GM23338 (cell line): Measurements from ENCODE around the gene CHMP4B. TPM values are rescaled to one million over a fixed set of nuclear protein-coding genes. Genes with fewer than 3 reads are reported as not detected.

Experiments
- ATAC-seq: fragments of 200-7000 bp; cut with Tn5 transposase; 3 replicates; pipeline ENCODE4 v1.9.1; 2020
- DNase-seq: peaks from one replicate; pipeline ENCODE4 v3.0.0-alpha.2; 2015; ENCODE audit warnings: low spot score
- H2AFZ ChIP-seq: fragments of 200-600 bp; sonication (generic); 2 replicates; pipeline ENCODE4 v1.8.0; 2016; ENCODE audit warnings: antibody characterized with exemption, mild to moderate bottlenecking, moderate library complexity
- H3F3A ChIP-seq: fragments of 200-600 bp; sonication (generic); replicated peaks from 2 replicates; pipeline ENCODE4 v1.8.0; 2017; ENCODE audit warnings: antibody characterized with exemption, mixed run types, low read depth
- H3K27ac ChIP-seq: fragments of 200-600 bp; sonication (generic); 2 replicates; pipeline ENCODE4 v1.6.1; 2016; ENCODE audit warnings: low read depth
- H3K27me3 ChIP-seq: fragments of 200-600 bp; sonication (generic); 2 replicates; pipeline ENCODE4 v1.8.0; 2016; ENCODE audit warnings: mild to moderate bottlenecking, mixed run types, moderate library complexity; ENCODE audit not compliant: insufficient read depth
- H3K36me3 ChIP-seq: fragments of 200-600 bp; sonication (generic); 2 replicates; pipeline ENCODE4 v1.8.0; 2016; ENCODE audit warnings: mild to moderate bottlenecking; ENCODE audit not compliant: insufficient read depth
- H3K4me1 ChIP-seq: fragments of 200-600 bp; sonication (generic); 2 replicates; pipeline ENCODE4 v1.8.0; 2016; ENCODE audit warnings: mild to moderate bottlenecking, moderate library complexity; ENCODE audit not compliant: insufficient read depth
- H3K4me2 ChIP-seq: fragments of 200-600 bp; sonication (generic); 2 replicates; pipeline ENCODE4 v1.7.1; 2017; ENCODE audit warnings: mixed run types
- H3K4me3 ChIP-seq: fragments of 200-600 bp; sonication (generic); 2 replicates; pipeline ENCODE4 v1.6.1; 2016; ENCODE audit warnings: mixed run types
- H3K79me2 ChIP-seq: fragments of 200-600 bp; sonication (generic); replicated peaks from 2 replicates; pipeline ENCODE4 v1.8.0; 2017; ENCODE audit warnings: mild to moderate bottlenecking; ENCODE audit not compliant: insufficient read depth
- H3K9me2 ChIP-seq: fragments of 200-600 bp; sonication (generic); 2 replicates; pipeline ENCODE4 v1.8.0; 2017; ENCODE audit not compliant: insufficient read depth
- H4K20me1 ChIP-seq: fragments of 200-600 bp; sonication (generic); replicated peaks from 2 replicates; pipeline ENCODE4 v1.8.0; 2017; ENCODE audit warnings: mild to moderate bottlenecking; ENCODE audit not compliant: insufficient read depth
- H3K27ac Mint-ChIP-seq: 2 replicates; pipeline ENCODE4 v1.8.0; 2020; ENCODE audit warnings: inconsistent platforms, mild to moderate bottlenecking, moderate library complexity, mixed read lengths
- H3K27me3 Mint-ChIP-seq: 3 replicates; pipeline ENCODE4 v1.8.0; 2022; ENCODE audit warnings: low read depth, mild to moderate bottlenecking, moderate library complexity, mixed read lengths, inconsistent platforms; ENCODE audit not compliant: insufficient read depth, poor library complexity
- H3K36me3 Mint-ChIP-seq: 3 replicates; pipeline ENCODE4 v1.8.0; 2021; ENCODE audit warnings: low read depth, mild to moderate bottlenecking, inconsistent platforms, moderate library complexity, mixed read lengths
- H3K4me1 Mint-ChIP-seq: 3 replicates; pipeline ENCODE4 v1.8.0; 2020; ENCODE audit warnings: mild to moderate bottlenecking, inconsistent platforms, mixed read lengths
- H3K4me3 Mint-ChIP-seq: 3 replicates; pipeline ENCODE4 v1.8.0; 2021; ENCODE audit warnings: moderate library complexity, mild to moderate bottlenecking, inconsistent platforms, mixed read lengths
- H3K9me3 Mint-ChIP-seq: 3 replicates; pipeline ENCODE4 v1.8.0; 2020; ENCODE audit warnings: moderate library complexity, mild to moderate bottlenecking, inconsistent platforms, mixed read lengths
- CREB1 ChIP-seq: fragments of 250-450 bp; sonication (Bioruptor Pico); IDR thresholded peaks from 2 replicates; pipeline ENCODE4 v1.5.0; 2020; ENCODE audit warnings: low read depth, mild to moderate bottlenecking, moderate library complexity
- CTCF ChIP-seq, 2 experiments: fragments of 200-600 bp in 1 of 2; sonication (generic) in 1 of 2; conservative IDR thresholded peaks; 2 replicates each; pipeline versions ENCODE4 v1.5.1 to v1.6.1; 2016 to 2017; ENCODE audit warnings: antibody characterized with exemption in 2 of 2, low read depth in 2 of 2, mild to moderate bottlenecking in 2 of 2, moderate library complexity in 1 of 2
- ETS1 ChIP-seq: IDR thresholded peaks from 2 replicates; pipeline ENCODE4 v1.6.1; 2016; ENCODE audit warnings: antibody characterized with exemption
- EZH2 ChIP-seq: fragments of 200-600 bp; sonication (generic); IDR thresholded peaks from one replicate; pipeline ENCODE4 v1.8.0; 2017; ENCODE audit warnings: antibody characterized with exemption, mild to moderate bottlenecking, low read depth; ENCODE audit not compliant: unreplicated experiment
- EZH2phosphoT487 ChIP-seq: fragments of 200-600 bp; sonication (generic); IDR thresholded peaks from one replicate; pipeline ENCODE4 v1.8.1; 2018; ENCODE audit warnings: antibody characterized with exemption; ENCODE audit not compliant: unreplicated experiment
- JUNB ChIP-seq: IDR thresholded peaks from one replicate; pipeline ENCODE4 v1.6.1; 2016; ENCODE audit warnings: antibody characterized with exemption; ENCODE audit not compliant: unreplicated experiment
- NANOG ChIP-seq: IDR thresholded peaks from 2 replicates; pipeline ENCODE4 v1.6.1; 2016; ENCODE audit warnings: antibody characterized with exemption, borderline replicate concordance
- POLR2AphosphoS5 ChIP-seq: IDR thresholded peaks from 2 replicates; pipeline ENCODE4 v1.6.1; 2016; ENCODE audit warnings: antibody characterized with exemption, low read depth
- REST ChIP-seq: IDR thresholded peaks from one replicate; pipeline ENCODE4 v1.6.1; 2018; ENCODE audit warnings: antibody characterized with exemption; ENCODE audit not compliant: unreplicated experiment
- STAT1 ChIP-seq: IDR thresholded peaks from one replicate; pipeline ENCODE4 v1.6.1; 2016; ENCODE audit warnings: antibody characterized with exemption; ENCODE audit not compliant: unreplicated experiment
- ZNF114 ChIP-seq: fragments of 250-450 bp; sonication (Bioruptor Pico); IDR thresholded peaks from 2 replicates; pipeline ENCODE4 v1.5.0; 2020; ENCODE audit warnings: mild to moderate bottlenecking, moderate library complexity
- ZNF331 ChIP-seq: fragments of 250-450 bp; sonication (Bioruptor Pico); IDR thresholded peaks from 2 replicates; pipeline ENCODE4 v1.5.0; 2020; ENCODE audit warnings: low read depth, mild to moderate bottlenecking, moderate library complexity
- ZNF462 ChIP-seq: fragments of 250-450 bp; sonication (Bioruptor Pico); IDR thresholded peaks from 2 replicates; pipeline ENCODE4 v1.5.0; 2020; ENCODE audit warnings: mild to moderate bottlenecking, moderate library complexity
- polyA plus RNA-seq: library from polyadenylated mRNA; unstranded; fragments of >200 nt; fragmentation: Nextera tagmentation; extraction: Ambion mirVana; gene quantifications from 2 replicates; pipeline ENCODE4 v1.2.1, GENCODE V29; 2016
- total RNA-seq: library from RNA; depleted of rRNA; stranded (reverse); fragments of >200 nt; shearing (Covaris generic); gene quantifications from 2 replicates; pipeline ENCODE4 v1.2.3, GENCODE V29; 2014

Gene CHMP4B
- total and polyA plus RNA-seq, 2 experiments from 2014 or later = 14.5 to 49.3 TPM

GRCh38 chr20:33767777-33768138, 43.4 kb upstream of the CHMP4B start:
- no peaks in the 10 kb centered on the region for H3K9me2 ChIP-seq
- Mint-ChIP-seq H3K27ac (no peak overlapping the region), H3K27me3 (peaks cover 5% of the 10 kb centered on the region), H3K36me3 (0 out of 3 replicates have a peak, but pooled peaks cover 3% of the 10 kb centered on the region), H3K9me3 (no peaks in the 10 kb centered on the region), H3K4me3 (no peak overlapping the region), H3K4me1 (peaks cover 6% of the 10 kb centered on the region)
- H3K4me2 ChIP-seq = no peak overlapping the region
- TF ChIP-seq EZH2phosphoT487 (no peak), JUNB (no peak), CREB1 (CRISPR knock-in tag) (no peak), NANOG (no peak), ZNF114 (CRISPR knock-in tag) (no peak), POLR2AphosphoS5 (no peak), STAT1 (no peak), CTCF (conservative IDR thresholded peaks at IDR 0.05; ENCODE audit: low read depth in 2 of 2) (no peak), ZNF462 (no peak), ZNF331 (CRISPR knock-in tag) (no peak), EZH2 (no peak), REST (no peak), ETS1 (no peak)
- H3K27ac ChIP-seq = no peak overlapping the region
- H4K20me1 ChIP-seq = no peaks in the 10 kb centered on the region
- ATAC-seq (no peak), DNase-seq (no peak)
- H3K4me3 ChIP-seq = no peak overlapping the region
- no peaks in the 10 kb centered on the region for H3K79me2 ChIP-seq
- H3K4me1 ChIP-seq = no peaks in the 10 kb centered on the region
- no peaks in the 10 kb centered on the region for H3K36me3 ChIP-seq
- H2AFZ ChIP-seq = no peak overlapping the region
- H3K27me3 ChIP-seq = no peaks in the 10 kb centered on the region
- no peaks in the 10 kb centered on the region for H3F3A ChIP-seq
